Activated effector memory CD4-positive, alpha-beta T cell treated with anti-CD3 and anti-CD28 coated beads, Interleukin-2, amount 50 U/mL, for 16 hours (primary cell): ENCODE results near the gene DDX31.

Source experiments
- DNase-seq: peaks from one replicate; pipeline ENCODE4 v3.0.0-alpha.2; 2020

The DDX31 gene

GRCh38 chr9:132672413-132672690, 2.6 kb upstream of the DDX31 start:
- no peak for DNase-seq

- no peak for DNase-seq
Measured at GRCh38 chr9:132671620-132672412, 2.0 kb upstream of the DDX31 start.

GRCh38 chr9:132670457-132671391, 941 bp upstream of the DDX31 start, which contains the start of gene GTF3C4:
TSS of gene GTF3C4 (plus strand) at chr9:132670464. CDS start at chr9:132670599, 135 bp downstream.
- DNase-seq: peak; percentile 84

GRCh38 chr9:132669319-132669697, 475 bp downstream of the DDX31 start:
- no peak for DNase-seq

GRCh38 chr9:132663851-132664250, 5.9 kb downstream of the DDX31 start:
- no peak for DNase-seq

- no peak for DNase-seq
Measured at GRCh38 chr9:132663117-132663516, 6.7 kb downstream of the DDX31 start.

- no peak for DNase-seq
Measured at GRCh38 chr9:132662152-132662945, 7.4 kb downstream of the DDX31 start.

- no peak for DNase-seq
Measured at GRCh38 chr9:132656299-132656698, 13.5 kb downstream of the DDX31 start.

GRCh38 chr9:132651259-132651658, 18.5 kb downstream of the DDX31 start:
- DNase-seq: no peak

GRCh38 chr9:132648685-132649084, 21.1 kb downstream of the DDX31 start:
- DNase-seq: no peak

- DNase-seq: no peak
Measured at GRCh38 chr9:132648283-132648682, 21.5 kb downstream of the DDX31 start.

- DNase-seq: no peak
Measured at GRCh38 chr9:132647806-132648205, 22.0 kb downstream of the DDX31 start.

- DNase-seq: no peak
Measured at GRCh38 chr9:132647355-132647754, 22.4 kb downstream of the DDX31 start.

GRCh38 chr9:132646726-132647125, 23.1 kb downstream of the DDX31 start:
- DNase-seq: no peak

- no peak for DNase-seq
Measured at GRCh38 chr9:132645711-132646110, 24.1 kb downstream of the DDX31 start.

- no peak for DNase-seq
Measured at GRCh38 chr9:132645306-132645705, 24.5 kb downstream of the DDX31 start.

GRCh38 chr9:132644251-132644650, 25.5 kb downstream of the DDX31 start:
- no peak for DNase-seq

GRCh38 chr9:132641216-132641615, 28.6 kb downstream of the DDX31 start:
- no peak for DNase-seq

GRCh38 chr9:132639322-132639721, 30.5 kb downstream of the DDX31 start:
- DNase-seq: no peak

GRCh38 chr9:132638240-132638639, 31.5 kb downstream of the DDX31 start:
- DNase-seq: no peak

- DNase-seq: no peak
Measured at GRCh38 chr9:132637801-132638200, 32.0 kb downstream of the DDX31 start.

GRCh38 chr9:132637351-132637750, 32.4 kb downstream of the DDX31 start:
- DNase-seq: no peak

- DNase-seq: no peak
Measured at GRCh38 chr9:132634327-132634726, 35.5 kb downstream of the DDX31 start.
